HepG2 (cell line): ENCODE measurements around the gene VIM. TPM values are rescaled to one million over a fixed set of nuclear protein-coding genes. Genes with fewer than 3 reads are reported as not detected.

ENCODE experiments used
- ATAC-seq: fragments of 200-7000 bp; cut with Tn5 transposase; 3 replicates; pipeline ENCODE4 v1.9.1; 2020; ENCODE audit warnings: mild to moderate bottlenecking, moderate library complexity
- BruUV-seq: library from RNA; stranded (reverse); fragments of 400-500 nt; replicated peaks from 2 replicates; lab custom pipeline; 2021; lab: Mats Ljungman, UMichigan
- CTCF ChIA-PET: fragments of 300-600 bp; formaldehyde crosslinking; extraction: SDS; loops from one replicate; lab custom pipeline; 2021; ENCODE audit warnings: low total read pairs, inconsistent platforms, low intra/inter-chr PET ratio; lab: Yijun Ruan, JAX
- POLR2A ChIA-PET: fragments of 350-600 bp; sonication (Branson Sonifier 250); formaldehyde crosslinking; loops from one replicate; lab custom pipeline; 2020; ENCODE audit warnings: antibody characterized with exemption, inconsistent platforms; lab: Yijun Ruan, JAX
- DNase-seq: peaks from one replicate; pipeline ENCODE4 v3.0.0-alpha.2; 2015; ENCODE audit warnings: low spot score
- FAIRE-seq: peaks from 3 replicates; lab custom pipeline; 2011; peaks lifted over from hg19 to GRCh38; lab: Jason Lieb, UNC
- H2AFZ ChIP-seq: one replicate; pipeline ENCODE4 v1.6.1; 2011; ENCODE audit warnings: low read length, inconsistent platforms
- H3K27ac ChIP-seq: fragments of 300-600 bp; 3 replicates; pipeline ENCODE4 v1.8.0; 2011; ENCODE audit warnings: mixed run types, mild to moderate bottlenecking, mixed read lengths, low read length, inconsistent platforms; ENCODE audit not compliant: insufficient read depth; ENCODE audit errors: extremely low read length
- H3K27me3 ChIP-seq, 2 experiments: fragments of 200-600 bp in 1 of 2; 2 replicates in 1 of 2; 3 replicates in 1 of 2; pipeline versions ENCODE4 v1.6.0 to v1.8.0; 2011; ENCODE audit warnings: low read length in 2 of 2, mild to moderate bottlenecking in 2 of 2, moderate library complexity in 2 of 2, inconsistent platforms in 1 of 2; ENCODE audit not compliant: insufficient read depth in 2 of 2, control insufficient read depth in 1 of 2
- H3K36me3 ChIP-seq, 2 experiments: fragments of 200-600 bp in 1 of 2; replicated peaks in 1 of 2; 2 replicates in 1 of 2; 3 replicates in 1 of 2; pipeline versions ENCODE4 v1.5.1 to v1.8.0; 2011; ENCODE audit warnings: low read length in 2 of 2, inconsistent platforms in 1 of 2; ENCODE audit not compliant: insufficient read depth in 2 of 2, control insufficient read depth in 1 of 2
- H3K4me1 ChIP-seq: 2 replicates; pipeline ENCODE4 v1.5.1; 2012; ENCODE audit warnings: low read length, inconsistent platforms; ENCODE audit not compliant: insufficient read depth
- H3K4me2 ChIP-seq: 2 replicates; pipeline ENCODE4 v1.6.0; 2011; ENCODE audit warnings: low read depth, low read length, inconsistent platforms
- H3K4me3 ChIP-seq, 3 experiments: fragments of 200-600 bp in 1 of 3; sonication (generic), shearing (Covaris generic) in 1 of 3; replicated peaks in 1 of 3; 2 replicates each; pipeline ENCODE4 v1.5.1; 2011 to 2016; ENCODE audit warnings: low read length in 3 of 3, inconsistent platforms in 2 of 3, low read depth in 2 of 3, mild to moderate bottlenecking in 2 of 3, control low read depth in 1 of 3, mixed read lengths in 1 of 3; ENCODE audit not compliant: insufficient read depth in 1 of 3
- H3K79me2 ChIP-seq: one replicate; pipeline ENCODE4 v1.6.1; 2011; ENCODE audit warnings: low read length, inconsistent platforms; ENCODE audit not compliant: insufficient read depth
- H3K9ac ChIP-seq: 2 replicates; pipeline ENCODE4 v1.6.0; 2011; ENCODE audit warnings: mild to moderate bottlenecking, low read depth, low read length, inconsistent platforms; ENCODE audit not compliant: insufficient read depth
- H3K9me3 ChIP-seq: 2 replicates; pipeline ENCODE4 v1.5.1; 2012; ENCODE audit warnings: mild to moderate bottlenecking, low read length
- H4K20me1 ChIP-seq: 2 replicates; pipeline ENCODE4 v1.6.0; 2011; ENCODE audit warnings: inconsistent platforms, mild to moderate bottlenecking, low read length, moderate library complexity; ENCODE audit not compliant: insufficient read depth
- BRCA1 ChIP-seq: sonication (generic); formaldehyde crosslinking; IDR thresholded peaks from 2 replicates; pipeline ENCODE4 v1.4.0; 2020; ENCODE audit warnings: missing genetic modification reagents
- HDAC1 ChIP-seq: sonication (generic); formaldehyde crosslinking; IDR thresholded peaks from 2 replicates; pipeline ENCODE4 v1.5.1; 2020; ENCODE audit warnings: mild to moderate bottlenecking, missing genetic modification reagents
- IKZF1 ChIP-seq: fragments of 450-650 bp; IDR thresholded peaks from 2 replicates; pipeline ENCODE4 v1.7.1; 2016
- IRX3 ChIP-seq: sonication (generic); formaldehyde crosslinking; IDR thresholded peaks from 2 replicates; pipeline ENCODE4 v1.8.1; 2023; ENCODE audit warnings: mild to moderate bottlenecking, low read depth, missing genetic modification reagents, borderline replicate concordance
- NFE2 ChIP-seq: sonication (generic); formaldehyde crosslinking; IDR thresholded peaks from 2 replicates; pipeline ENCODE4 v1.4.0; 2020; ENCODE audit warnings: missing genetic modification reagents
- NFE2L1 ChIP-seq: sonication (generic); formaldehyde crosslinking; IDR thresholded peaks from 2 replicates; pipeline ENCODE4 v1.4.0; 2020; ENCODE audit warnings: missing genetic modification reagents, mild to moderate bottlenecking, borderline replicate concordance
- NR3C1 ChIP-seq: sonication (generic); formaldehyde crosslinking; IDR thresholded peaks from 2 replicates; pipeline ENCODE4 v1.4.0; 2020; ENCODE audit warnings: missing genetic modification reagents
- RBAK ChIP-seq: sonication (generic); formaldehyde crosslinking; IDR thresholded peaks from 2 replicates; pipeline ENCODE4 v1.5.1; 2020; ENCODE audit warnings: mild to moderate bottlenecking, missing genetic modification reagents
- YEATS2 ChIP-seq: sonication (generic); formaldehyde crosslinking; IDR thresholded peaks from 2 replicates; pipeline ENCODE4 v1.4.0; 2020; ENCODE audit warnings: missing genetic modification reagents, borderline replicate concordance
- ZFP82 ChIP-seq: sonication (generic); formaldehyde crosslinking; IDR thresholded peaks from 2 replicates; pipeline ENCODE4 v1.5.1; 2020; ENCODE audit warnings: mild to moderate bottlenecking, missing genetic modification reagents, borderline replicate concordance
- ZNF570 ChIP-seq: sonication (generic); formaldehyde crosslinking; IDR thresholded peaks from 2 replicates; pipeline ENCODE4 v1.4.0; 2020; ENCODE audit warnings: mild to moderate bottlenecking, missing genetic modification reagents, borderline replicate concordance
- WGBS: methylation state at CpG from one replicate; pipeline ENCODE4 v1.1.6; 2017; ENCODE audit warnings: low lambda C conversion rate; 5-methylcytosine and 5-hydroxymethylcytosine counted together
- in situ Hi-C: cut with HindIII; loops from 2 replicates; pipeline ENCODE4 v1.10.0; 2017; ENCODE audit warnings: low pct_unique_long_range_greater_than_20kb; ENCODE audit not compliant: extremely low pct_ligation_motif_present
- intact Hi-C: fragments of 100-400 bp; cut with micrococcal nuclease; formaldehyde crosslinking; loops from one replicate; pipeline ENCODE4 v1.10.0; 2022; ENCODE audit not compliant: unreplicated experiment
- polyA plus RNA-seq, 8 experiments: library from polyadenylated mRNA; depleted of rRNA in 3 of 8; stranded (reverse) in 7 of 8; unstranded in 1 of 8; fragments of >200 nt; fragmentation: Illumina TruSeq in 4 of 8; extraction: Trizol in 4 of 8; gene quantifications; 2 replicates each; pipeline versions ENCODE4 v1.2.1 to v1.2.3, GENCODE V29; 2011 to 2016; ENCODE audit warnings: low read depth in 4 of 8, missing spikeins in 1 of 8, mixed read lengths in 1 of 8; ENCODE audit not compliant: insufficient read depth in 1 of 8
- total RNA-seq, 5 experiments: library from RNA; depleted of rRNA; stranded (reverse); fragments of >200 nt; fragmentation: Illumina TruSeq; extraction: Trizol; gene quantifications; 2 replicates each; pipeline ENCODE4 v1.2.3, GENCODE V29; 2016; ENCODE audit warnings: low read depth in 1 of 5
- TF ChIP-seq, protein P1 (sequence below), 2 experiments: IDR thresholded peaks; 2 replicates each; pipeline ENCODE4 v1.6.1; 2011 to 2012; ENCODE audit warnings: low read length in 2 of 2, borderline replicate concordance in 1 of 2, low read depth in 1 of 2, mild to moderate bottlenecking in 1 of 2, moderate library complexity in 1 of 2
- TF ChIP-seq, protein P2 (sequence below): sonication (generic); formaldehyde crosslinking; IDR thresholded peaks from 2 replicates; pipeline ENCODE4 v1.5.0; 2020; ENCODE audit warnings: mild to moderate bottlenecking, missing genetic modification reagents
- TF ChIP-seq, protein P3 (sequence below): sonication (generic); formaldehyde crosslinking; conservative IDR thresholded peaks from 2 replicates; pipeline ENCODE4 v1.4.0; 2020; ENCODE audit warnings: missing genetic modification reagents

Gene VIM
- total and polyA plus RNA-seq, 2 of the 13 experiments (the other 11 are each of a cell fraction or from before 2014, with no cell fraction given): not detected

DNA sequence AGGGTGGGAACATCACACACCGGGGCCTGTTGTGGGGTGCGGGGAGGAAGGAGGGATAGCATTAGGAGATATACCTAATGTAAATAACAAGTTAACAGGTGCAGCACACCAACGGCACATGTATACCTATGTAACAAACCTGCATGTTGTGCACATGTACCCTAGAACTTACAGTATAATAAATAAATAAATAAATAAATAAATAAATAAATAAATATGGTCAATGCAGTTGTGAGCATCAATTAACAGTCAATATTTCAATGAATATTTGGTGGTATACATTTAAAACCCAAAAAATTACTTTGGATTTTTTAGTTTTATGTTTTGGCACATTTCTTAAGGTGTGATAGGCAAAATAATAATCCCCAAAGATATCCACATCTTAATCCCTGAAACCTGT lies 42.2 kb upstream of the VIM start (continued):
- TF ChIP-seq, protein P1, sequence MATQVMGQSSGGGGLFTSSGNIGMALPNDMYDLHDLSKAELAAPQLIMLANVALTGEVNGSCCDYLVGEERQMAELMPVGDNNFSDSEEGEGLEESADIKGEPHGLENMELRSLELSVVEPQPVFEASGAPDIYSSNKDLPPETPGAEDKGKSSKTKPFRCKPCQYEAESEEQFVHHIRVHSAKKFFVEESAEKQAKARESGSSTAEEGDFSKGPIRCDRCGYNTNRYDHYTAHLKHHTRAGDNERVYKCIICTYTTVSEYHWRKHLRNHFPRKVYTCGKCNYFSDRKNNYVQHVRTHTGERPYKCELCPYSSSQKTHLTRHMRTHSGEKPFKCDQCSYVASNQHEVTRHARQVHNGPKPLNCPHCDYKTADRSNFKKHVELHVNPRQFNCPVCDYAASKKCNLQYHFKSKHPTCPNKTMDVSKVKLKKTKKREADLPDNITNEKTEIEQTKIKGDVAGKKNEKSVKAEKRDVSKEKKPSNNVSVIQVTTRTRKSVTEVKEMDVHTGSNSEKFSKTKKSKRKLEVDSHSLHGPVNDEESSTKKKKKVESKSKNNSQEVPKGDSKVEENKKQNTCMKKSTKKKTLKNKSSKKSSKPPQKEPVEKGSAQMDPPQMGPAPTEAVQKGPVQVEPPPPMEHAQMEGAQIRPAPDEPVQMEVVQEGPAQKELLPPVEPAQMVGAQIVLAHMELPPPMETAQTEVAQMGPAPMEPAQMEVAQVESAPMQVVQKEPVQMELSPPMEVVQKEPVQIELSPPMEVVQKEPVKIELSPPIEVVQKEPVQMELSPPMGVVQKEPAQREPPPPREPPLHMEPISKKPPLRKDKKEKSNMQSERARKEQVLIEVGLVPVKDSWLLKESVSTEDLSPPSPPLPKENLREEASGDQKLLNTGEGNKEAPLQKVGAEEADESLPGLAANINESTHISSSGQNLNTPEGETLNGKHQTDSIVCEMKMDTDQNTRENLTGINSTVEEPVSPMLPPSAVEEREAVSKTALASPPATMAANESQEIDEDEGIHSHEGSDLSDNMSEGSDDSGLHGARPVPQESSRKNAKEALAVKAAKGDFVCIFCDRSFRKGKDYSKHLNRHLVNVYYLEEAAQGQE (IDR thresholded peaks at IDR 0.05; ENCODE audit: borderline replicate concordance in 1 of 2, low read depth in 1 of 2, low read length in 2 of 2): no peak
- TF ChIP-seq IKZF1: no peak

GRCh38 chr10:17188644-17189172 lies 39.3 kb upstream of the VIM start:
- Histone ChIP-seq H3K4me1 (no peaks in the 10 kb centered on the region), H3K79me2 (no peaks in the 10 kb centered on the region), H3K9me3 (no peaks in the 10 kb centered on the region), H3K27me3 (no peaks in the 10 kb centered on the region), H3K27ac (no peak overlapping the region), H3K4me3 (no peak overlapping the region), H4K20me1 (no peaks in the 10 kb centered on the region), H3K36me3 (no peaks in the 10 kb centered on the region), H3K4me2 (no peak overlapping the region), H2AFZ (no peak overlapping the region), H3K9ac (no peak overlapping the region)
- WGBS: 64% methylated on average over 3 of the region's 3 CpGs
- FAIRE-seq (no peak), DNase-seq (no peak), ATAC-seq (no peak)
- TF ChIP-seq ZFP82 (CRISPR knock-in tag): no peak
- TF ChIP-seq, protein P2, sequence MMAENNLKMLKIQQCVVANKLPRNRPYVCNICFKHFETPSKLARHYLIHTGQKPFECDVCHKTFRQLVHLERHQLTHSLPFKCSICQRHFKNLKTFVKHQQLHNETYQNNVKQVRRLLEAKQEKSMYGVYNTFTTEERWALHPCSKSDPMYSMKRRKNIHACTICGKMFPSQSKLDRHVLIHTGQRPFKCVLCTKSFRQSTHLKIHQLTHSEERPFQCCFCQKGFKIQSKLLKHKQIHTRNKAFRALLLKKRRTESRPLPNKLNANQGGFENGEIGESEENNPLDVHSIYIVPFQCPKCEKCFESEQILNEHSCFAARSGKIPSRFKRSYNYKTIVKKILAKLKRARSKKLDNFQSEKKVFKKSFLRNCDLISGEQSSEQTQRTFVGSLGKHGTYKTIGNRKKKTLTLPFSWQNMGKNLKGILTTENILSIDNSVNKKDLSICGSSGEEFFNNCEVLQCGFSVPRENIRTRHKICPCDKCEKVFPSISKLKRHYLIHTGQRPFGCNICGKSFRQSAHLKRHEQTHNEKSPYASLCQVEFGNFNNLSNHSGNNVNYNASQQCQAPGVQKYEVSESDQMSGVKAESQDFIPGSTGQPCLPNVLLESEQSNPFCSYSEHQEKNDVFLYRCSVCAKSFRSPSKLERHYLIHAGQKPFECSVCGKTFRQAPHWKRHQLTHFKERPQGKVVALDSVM (CRISPR knock-in tag): no peak
- no peak for TF ChIP-seq IRX3 (CRISPR knock-in tag)
- no peak for TF ChIP-seq NFE2L1
- TF ChIP-seq, protein P3, sequence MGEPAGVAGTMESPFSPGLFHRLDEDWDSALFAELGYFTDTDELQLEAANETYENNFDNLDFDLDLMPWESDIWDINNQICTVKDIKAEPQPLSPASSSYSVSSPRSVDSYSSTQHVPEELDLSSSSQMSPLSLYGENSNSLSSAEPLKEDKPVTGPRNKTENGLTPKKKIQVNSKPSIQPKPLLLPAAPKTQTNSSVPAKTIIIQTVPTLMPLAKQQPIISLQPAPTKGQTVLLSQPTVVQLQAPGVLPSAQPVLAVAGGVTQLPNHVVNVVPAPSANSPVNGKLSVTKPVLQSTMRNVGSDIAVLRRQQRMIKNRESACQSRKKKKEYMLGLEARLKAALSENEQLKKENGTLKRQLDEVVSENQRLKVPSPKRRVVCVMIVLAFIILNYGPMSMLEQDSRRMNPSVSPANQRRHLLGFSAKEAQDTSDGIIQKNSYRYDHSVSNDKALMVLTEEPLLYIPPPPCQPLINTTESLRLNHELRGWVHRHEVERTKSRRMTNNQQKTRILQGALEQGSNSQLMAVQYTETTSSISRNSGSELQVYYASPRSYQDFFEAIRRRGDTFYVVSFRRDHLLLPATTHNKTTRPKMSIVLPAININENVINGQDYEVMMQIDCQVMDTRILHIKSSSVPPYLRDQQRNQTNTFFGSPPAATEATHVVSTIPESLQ (CRISPR knock-in tag): no peak
- TF ChIP-seq NR3C1 (CRISPR knock-in tag): no peak
- no peak for TF ChIP-seq BRCA1
- TF ChIP-seq NFE2: no peak
- TF ChIP-seq ZNF570 (CRISPR knock-in tag): no peak
- no peak for TF ChIP-seq HDAC1 (CRISPR knock-in tag)
- no peak for TF ChIP-seq YEATS2 (CRISPR knock-in tag)
- no peak for TF ChIP-seq RBAK (CRISPR knock-in tag)
- intact Hi-C loops (no loop called here), in situ Hi-C loops (no loop called here)
- POLR2A ChIA-PET: no interaction called here
- CTCF ChIA-PET: no interaction called here
- BruUV-seq: no TSS peak
